ENCODE results near the gene TFR2.

GRCh38 chr7:100674411-100675104 is 33.2 kb upstream of the TFR2 start:
- TF ChIP-seq, protein P1, sequence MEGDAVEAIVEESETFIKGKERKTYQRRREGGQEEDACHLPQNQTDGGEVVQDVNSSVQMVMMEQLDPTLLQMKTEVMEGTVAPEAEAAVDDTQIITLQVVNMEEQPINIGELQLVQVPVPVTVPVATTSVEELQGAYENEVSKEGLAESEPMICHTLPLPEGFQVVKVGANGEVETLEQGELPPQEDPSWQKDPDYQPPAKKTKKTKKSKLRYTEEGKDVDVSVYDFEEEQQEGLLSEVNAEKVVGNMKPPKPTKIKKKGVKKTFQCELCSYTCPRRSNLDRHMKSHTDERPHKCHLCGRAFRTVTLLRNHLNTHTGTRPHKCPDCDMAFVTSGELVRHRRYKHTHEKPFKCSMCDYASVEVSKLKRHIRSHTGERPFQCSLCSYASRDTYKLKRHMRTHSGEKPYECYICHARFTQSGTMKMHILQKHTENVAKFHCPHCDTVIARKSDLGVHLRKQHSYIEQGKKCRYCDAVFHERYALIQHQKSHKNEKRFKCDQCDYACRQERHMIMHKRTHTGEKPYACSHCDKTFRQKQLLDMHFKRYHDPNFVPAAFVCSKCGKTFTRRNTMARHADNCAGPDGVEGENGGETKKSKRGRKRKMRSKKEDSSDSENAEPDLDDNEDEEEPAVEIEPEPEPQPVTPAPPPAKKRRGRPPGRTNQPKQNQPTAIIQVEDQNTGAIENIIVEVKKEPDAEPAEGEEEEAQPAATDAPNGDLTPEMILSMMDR (IDR thresholded peaks at IDR 0.05), result no peak
- no peak for TF ChIP-seq POLR2A (IDR thresholded peaks at IDR 0.05)

Measured in Peyer's patch (tissue), 4 donors.